ENCODE data around the gene KRT23.

- TF ChIP-seq CTCF (conservative IDR thresholded peaks at IDR 0.05; ENCODE audit: low read length) (no peak), EZH2phosphoT487 (IDR thresholded peaks at IDR 0.05; ENCODE audit: borderline replicate concordance) (no peak)
Observed at GRCh38 chr17:40938981-40939380, 1.5 kb upstream of the KRT23 start.
